Nephron progenitor cell (in vitro differentiated cells): ENCODE data around the gene KRT36.

Source experiments
- DNase-seq: peaks from one replicate; pipeline ENCODE4 v3.0.0; 2021
- H3K27ac Mint-ChIP-seq: 2 replicates; pipeline ENCODE4 v1.8.0; 2021; ENCODE audit warnings: mild to moderate bottlenecking, moderate library complexity, mixed read lengths
- H3K27me3 Mint-ChIP-seq: 2 replicates; pipeline ENCODE4 v1.8.0; 2021; ENCODE audit warnings: mild to moderate bottlenecking, low read depth, mixed read lengths; ENCODE audit not compliant: poor library complexity
- H3K36me3 Mint-ChIP-seq: 2 replicates; pipeline ENCODE4 v1.8.0; 2021; ENCODE audit warnings: low read depth, mixed read lengths
- H3K4me1 Mint-ChIP-seq: 2 replicates; pipeline ENCODE4 v1.8.0; 2021; ENCODE audit warnings: mixed read lengths
- H3K4me3 Mint-ChIP-seq: 2 replicates; pipeline ENCODE4 v1.8.0; 2021; ENCODE audit warnings: mild to moderate bottlenecking, moderate library complexity, mixed read lengths
- H3K9me3 Mint-ChIP-seq: 2 replicates; pipeline ENCODE4 v1.8.0; 2021; ENCODE audit warnings: mild to moderate bottlenecking, moderate library complexity, mixed read lengths
- CTCF ChIP-seq: fragments of 200-600 bp; sonication (generic); IDR thresholded peaks from 2 replicates; pipeline ENCODE4 v1.5.0; 2021; ENCODE audit warnings: antibody characterized with exemption

The KRT36 gene

GRCh38 chr17:41486316-41486715 is 3.4 kb downstream of the KRT36 start:
- H3K27ac Mint-ChIP-seq, result no peak overlapping the region
- no peak for TF ChIP-seq CTCF
- H3K9me3 Mint-ChIP-seq, result no peaks in the 10 kb centered on the region
- peaks cover 10% of the 10 kb centered on the region for H3K4me1 Mint-ChIP-seq
- peaks cover 12% of the 10 kb centered on the region for H3K27me3 Mint-ChIP-seq
- no peak overlapping the region for H3K4me3 Mint-ChIP-seq
- no peaks in the 10 kb centered on the region for H3K36me3 Mint-ChIP-seq
- no peak for DNase-seq

DNA sequence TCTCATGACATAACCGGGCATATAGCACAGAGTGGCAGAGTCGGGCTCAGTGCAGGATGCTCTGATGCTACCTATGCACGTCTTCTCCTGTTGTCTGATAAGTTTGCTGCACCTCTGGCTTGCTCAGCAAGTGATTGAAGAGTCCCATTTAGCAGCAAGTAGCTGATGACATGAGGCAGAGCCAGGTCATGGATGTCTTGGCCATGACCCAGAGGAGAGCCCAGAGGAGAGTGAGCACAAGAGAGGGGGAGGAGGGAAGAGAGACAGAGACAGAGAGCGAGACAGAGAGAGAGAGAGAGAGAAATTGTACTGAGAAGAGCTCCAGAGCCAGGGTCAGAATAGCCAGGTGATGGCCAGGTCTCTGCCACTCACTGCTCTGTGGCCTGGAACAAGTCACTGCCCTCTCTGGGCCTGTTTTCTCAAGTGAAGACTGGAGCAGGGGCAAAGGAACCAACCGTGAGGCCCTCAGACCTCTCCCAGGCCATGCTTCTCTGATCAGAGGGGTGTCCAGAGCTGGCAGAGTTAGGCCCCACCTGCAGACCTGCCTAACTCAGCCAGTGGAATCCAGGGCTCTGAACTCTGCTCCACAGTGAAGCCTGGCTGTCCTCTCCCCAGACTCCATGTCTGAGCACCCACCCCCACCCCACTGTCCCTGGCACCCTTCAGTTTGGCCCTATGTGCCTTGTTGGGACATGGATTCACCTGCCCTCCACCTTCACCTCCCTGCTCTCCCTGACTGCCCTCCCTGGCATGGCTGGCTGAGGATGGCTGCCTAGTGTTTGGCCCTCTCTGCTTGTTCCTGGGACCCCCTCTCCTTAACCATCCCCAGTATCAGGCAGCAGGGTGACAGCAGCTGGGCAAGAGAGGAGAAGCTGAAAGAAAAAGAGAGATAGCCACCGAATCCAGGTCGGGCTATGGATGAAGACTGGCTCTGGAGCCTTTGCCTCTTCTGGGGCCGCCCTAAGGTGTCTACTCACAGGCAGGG is 4.5 kb downstream of the KRT36 start:
- Mint-ChIP-seq H3K4me3 (no peak overlapping the region), H3K27me3 (peaks cover 11% of the 10 kb centered on the region), H3K27ac (peak overlapping the region; percentile 86), H3K9me3 (no peaks in the 10 kb centered on the region), H3K4me1 (peaks cover 4% of the 10 kb centered on the region), H3K36me3 (no peaks in the 10 kb centered on the region)
- TF ChIP-seq CTCF, result no peak
- no peak for DNase-seq

- no peak for TF ChIP-seq CTCF
- Mint-ChIP-seq H3K27me3 (peaks cover 14% of the 10 kb centered on the region), H3K27ac (no peak overlapping the region), H3K36me3 (no peaks in the 10 kb centered on the region), H3K4me3 (no peak overlapping the region), H3K4me1 (no peaks in the 10 kb centered on the region), H3K9me3 (no peaks in the 10 kb centered on the region)
- DNase-seq, result no peak
Observed at GRCh38 chr17:41483991-41484826, 5.5 kb downstream of the KRT36 start.

DNA sequence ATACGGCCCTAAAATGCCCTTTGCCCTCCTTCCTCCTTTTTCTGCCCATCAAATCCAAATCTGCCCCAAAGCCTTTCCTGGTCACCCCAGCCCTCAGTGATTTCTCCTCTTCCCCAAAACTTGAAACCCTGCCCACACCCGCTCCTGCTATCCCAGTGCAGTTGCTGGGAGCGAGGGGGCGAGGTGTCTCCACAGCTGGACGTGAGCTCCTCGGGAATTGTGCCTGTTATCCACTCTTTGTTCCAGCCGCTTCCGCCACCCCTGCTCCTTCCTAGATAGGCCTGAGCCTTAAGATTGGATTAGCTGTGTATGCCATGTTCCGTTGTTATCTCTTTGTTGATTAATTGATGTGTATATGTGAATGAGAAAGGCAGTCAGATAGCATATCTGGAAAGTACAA is 6.2 kb downstream of the KRT36 start:
- no peak for TF ChIP-seq CTCF
- Mint-ChIP-seq H3K27ac (no peak overlapping the region), H3K4me1 (no peaks in the 10 kb centered on the region), H3K27me3 (peaks cover 17% of the 10 kb centered on the region), H3K36me3 (no peaks in the 10 kb centered on the region), H3K9me3 (no peaks in the 10 kb centered on the region), H3K4me3 (no peak overlapping the region)
- DNase-seq, result no peak

DNA sequence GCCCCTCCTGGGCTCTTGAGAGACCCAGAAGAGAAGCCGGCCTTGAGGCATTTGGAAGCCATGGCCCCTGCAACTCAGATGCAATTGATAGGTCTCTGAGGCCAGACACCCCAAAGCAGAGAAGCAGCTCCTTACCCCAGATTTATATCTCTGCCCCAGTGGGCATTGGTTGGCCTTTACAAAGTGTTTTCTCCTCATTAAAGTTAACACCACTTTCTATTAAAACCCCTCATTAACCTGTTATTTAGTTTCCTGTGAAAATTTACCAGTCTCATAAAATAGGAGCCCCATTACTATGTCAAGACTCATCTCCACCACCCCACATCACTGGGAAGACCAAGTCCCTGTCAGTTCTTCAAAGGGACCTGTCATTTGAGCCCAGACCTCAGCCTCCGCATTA is 8.7 kb downstream of the KRT36 start, which contains the start of gene KRT35:
TSS of gene KRT35 (minus strand) at position 116 of the 400 bp plus-strand sequence. CDS start at position 62, 54 bp downstream.
- no peaks in the 10 kb centered on the region for H3K9me3 Mint-ChIP-seq
- H3K4me1 Mint-ChIP-seq, result no peaks in the 10 kb centered on the region
- peaks cover 15% of the 10 kb centered on the region for H3K27me3 Mint-ChIP-seq
- peak within 1 kb of the TSS; percentile 47 for H3K27ac Mint-ChIP-seq
- H3K36me3 Mint-ChIP-seq, result no peaks in the 10 kb centered on the region
- no peak within 1 kb of the TSS for H3K4me3 Mint-ChIP-seq
- no peak for DNase-seq
- TF ChIP-seq CTCF, result no peak
